GM18868 (cell line): ENCODE measurements around the gene DDX39A.
A peak's percentile ranks its signal among the peaks of the same experiment; 100 is the strongest.
"Not testable (repeated sequence)": the region's sequence is repeated elsewhere in the genome, so short reads cannot be mapped to it uniquely, and the experiment has no call there.

Experiments
- ATAC-seq: cut with Tn5 transposase; IDR thresholded peaks from one replicate; pipeline ENCODE4 v1.9.1; 2021; ENCODE audit warnings: mild to moderate bottlenecking, moderate library complexity; ENCODE audit not compliant: unreplicated experiment

Gene DDX39A

DNA sequence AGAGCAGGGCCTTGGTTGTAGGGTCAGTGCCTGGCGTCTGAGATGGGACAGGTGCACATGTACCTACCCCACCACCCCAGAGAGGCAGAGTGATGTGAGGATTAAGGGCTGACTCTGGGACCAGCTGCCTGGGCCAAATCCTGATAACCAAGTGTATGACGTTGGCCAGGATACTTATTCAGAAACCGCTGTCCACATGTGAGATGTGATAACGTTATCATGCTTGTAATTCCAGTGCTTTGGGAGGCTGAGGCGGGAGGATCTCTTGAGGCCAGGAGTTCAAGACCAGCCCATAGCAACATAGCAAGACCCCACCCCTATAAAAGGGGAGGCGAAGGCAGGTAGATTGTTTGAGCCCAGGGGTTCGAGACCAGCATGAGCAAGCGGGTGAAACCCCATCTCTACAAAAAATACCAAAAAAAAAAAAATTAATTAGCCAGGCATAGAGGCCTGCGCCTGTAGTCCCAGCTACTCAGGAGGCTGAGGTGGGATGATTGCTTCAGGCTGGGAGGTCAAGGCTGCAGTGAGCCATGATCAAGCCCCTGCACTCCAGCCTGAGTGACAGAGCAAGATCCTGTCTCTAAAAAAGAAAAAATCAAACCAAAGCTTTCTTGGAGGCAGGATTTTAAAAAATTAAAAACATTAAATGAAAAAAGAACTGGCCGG is 27.9 kb downstream of the DDX39A start:
- no peak for ATAC-seq

DNA sequence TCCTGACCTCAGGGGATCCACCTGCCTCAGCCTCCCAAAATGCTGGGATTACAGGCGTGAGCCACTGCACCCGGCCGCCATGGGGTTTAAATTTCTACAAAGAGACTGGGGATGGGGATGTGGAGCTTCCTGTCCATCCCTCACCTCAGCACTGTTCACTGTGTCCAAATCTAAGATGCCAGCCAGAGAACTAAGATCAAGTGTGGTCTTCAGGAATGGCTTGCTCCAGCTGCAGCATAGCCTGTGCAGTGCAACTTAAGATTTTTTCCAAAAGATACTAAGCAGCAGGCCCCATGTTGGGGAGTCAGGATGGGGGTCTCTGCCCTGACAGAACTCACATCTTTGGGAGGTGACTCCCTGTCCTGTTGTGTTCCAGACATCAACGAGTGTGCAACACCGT is 28.6 kb downstream of the DDX39A start:
- no peak for ATAC-seq

DNA sequence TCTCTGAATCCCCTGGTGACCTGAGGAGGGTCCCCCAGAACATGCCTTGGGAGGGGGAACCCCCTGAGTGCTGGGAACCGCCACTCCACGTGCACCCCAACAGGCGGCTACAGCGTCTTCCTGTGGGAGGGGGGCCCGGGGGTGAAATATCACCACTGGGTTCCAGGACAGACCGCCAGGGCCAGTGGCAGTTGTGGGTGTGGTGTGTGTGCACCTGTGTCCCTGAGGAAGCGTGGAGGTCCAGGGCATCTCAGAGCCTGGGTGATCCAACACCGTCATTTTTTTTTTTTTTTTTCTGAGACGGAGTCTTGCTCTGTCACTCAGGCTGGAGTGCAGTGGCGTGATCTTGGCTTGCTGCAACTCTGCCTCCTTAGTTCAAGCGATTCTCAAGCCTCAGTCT is 33.6 kb downstream of the DDX39A start:
- ATAC-seq, result no peak

GRCh38 chr19:14383661-14384555 is 35.2 kb downstream of the DDX39A start:
- peak; percentile 34 for ATAC-seq

DNA sequence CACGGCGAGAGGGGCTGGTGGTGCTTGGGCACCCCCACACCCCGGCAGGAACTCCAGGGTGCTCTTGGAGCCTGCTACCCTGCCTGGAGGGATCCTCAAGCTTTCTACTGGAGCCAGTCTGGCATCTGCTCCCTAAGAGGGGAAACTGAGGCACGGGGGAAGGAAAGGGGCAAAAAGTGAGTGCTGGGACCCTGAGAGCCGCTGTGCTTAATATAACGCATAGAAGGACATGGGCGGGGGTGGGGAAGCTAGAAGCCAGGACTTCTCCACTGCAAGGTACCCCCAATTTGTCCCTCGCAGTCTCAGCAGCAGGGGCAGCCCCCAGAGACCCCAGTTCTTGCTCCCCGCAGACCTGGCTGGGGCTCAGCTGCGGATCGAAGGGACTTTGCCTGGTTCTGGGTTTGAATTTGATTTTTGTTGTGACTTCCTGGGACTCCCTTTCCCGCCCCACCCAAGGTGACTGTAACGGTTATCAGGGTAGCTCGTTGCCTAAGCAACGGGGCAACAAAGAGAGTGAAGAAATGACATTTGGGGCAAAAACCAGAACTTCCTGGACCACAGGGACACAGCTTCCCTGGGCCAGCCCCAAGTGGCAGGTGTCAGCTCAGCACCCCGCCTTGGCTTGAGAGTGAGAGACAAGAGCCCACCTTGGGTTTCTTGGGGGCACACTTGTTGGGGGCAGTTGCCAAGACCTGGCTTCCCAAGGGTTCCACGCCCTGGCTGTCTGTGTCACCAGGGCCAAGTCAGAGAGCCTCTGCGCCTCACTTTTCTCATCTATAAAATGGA is 37.3 kb downstream of the DDX39A start:
- no peak for ATAC-seq

DNA sequence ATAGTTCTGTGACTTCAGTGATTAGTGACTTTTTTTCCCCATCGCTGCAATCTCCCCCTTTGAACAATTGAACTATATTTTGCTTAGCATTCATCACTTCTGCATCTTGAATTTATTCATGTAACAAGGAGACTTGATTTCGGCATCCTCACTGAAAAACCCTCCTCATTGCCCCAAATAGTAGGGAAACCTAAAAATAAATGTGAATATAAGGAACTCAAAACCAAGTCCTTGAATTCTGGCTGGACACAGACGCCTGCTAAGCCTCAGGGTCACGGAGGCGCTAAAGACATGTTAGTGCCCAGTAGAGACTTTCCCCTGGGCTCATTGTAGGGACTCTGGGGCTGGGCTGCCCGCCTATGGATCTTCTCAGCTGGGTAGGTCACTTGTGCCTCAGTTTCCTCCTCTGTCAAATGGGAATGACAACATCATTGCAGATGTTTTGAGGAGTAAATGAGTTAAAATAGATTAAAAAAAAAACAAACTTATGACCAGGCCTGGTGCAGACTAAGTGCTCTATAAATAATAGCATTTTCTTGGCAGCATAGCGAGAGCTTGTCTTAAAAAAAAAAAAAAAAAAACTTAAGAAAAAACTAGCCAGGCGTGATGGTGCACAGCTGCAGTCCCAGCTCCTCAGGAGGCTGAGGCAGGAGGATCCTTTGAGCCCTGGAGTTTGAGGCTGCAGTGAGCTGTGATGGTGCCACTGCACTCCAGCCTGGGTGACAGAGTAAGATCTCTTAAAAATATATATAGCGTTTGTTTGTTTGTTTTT is 39.7 kb downstream of the DDX39A start:
- ATAC-seq, result no peak

GRCh38 chr19:14378890-14379289 is 40.3 kb downstream of the DDX39A start:
- ATAC-seq, result no peak

DNA sequence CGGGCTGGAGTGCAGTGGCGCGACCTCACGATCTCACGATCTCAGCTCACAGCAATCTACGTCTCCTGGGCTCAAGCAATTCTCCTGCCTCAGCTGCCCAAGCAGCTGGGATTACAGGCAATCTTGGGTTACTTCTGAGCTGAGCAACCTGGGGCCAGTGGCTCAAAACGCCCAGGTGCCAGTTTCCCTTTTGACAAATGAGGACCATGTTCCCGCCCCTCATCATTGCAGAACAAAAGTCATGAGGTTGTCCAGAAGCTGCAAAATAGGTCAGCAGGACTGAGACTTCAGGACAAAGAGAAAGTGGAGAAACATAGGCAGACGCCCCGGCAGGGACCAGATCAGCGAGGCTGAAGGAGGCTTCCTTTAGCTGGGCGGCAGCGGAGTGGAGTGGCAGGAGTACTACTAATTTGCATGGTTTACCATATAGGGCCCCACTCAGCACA is 41.2 kb downstream of the DDX39A start:
- no peak for ATAC-seq

GRCh38 chr19:14375582-14376291 is 43.4 kb downstream of the DDX39A start:
- ATAC-seq, result no peak

- ATAC-seq, result peak; percentile 40
These were observed 44.0 kb downstream of the DDX39A start for GRCh38 chr19:14375055-14375581.

DNA sequence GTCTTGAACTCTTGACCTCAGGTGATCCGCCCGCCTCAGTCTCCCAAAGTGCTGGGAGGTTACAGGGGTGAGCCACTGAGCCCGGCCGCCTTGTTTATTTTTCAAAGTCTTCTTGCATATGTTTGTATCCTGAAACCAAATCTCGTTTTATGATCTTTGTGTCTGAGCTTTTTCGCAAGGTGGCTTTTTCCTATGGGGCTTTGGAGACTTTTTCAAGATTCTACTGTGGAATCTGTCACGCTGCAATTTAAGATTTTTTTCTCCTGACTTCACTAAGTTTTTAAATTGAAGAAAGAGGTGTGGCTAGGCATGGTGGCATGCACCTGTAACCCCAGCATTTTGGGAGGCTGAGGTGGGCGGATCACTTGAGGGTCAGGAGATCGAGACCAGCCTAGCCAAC is 44.8 kb downstream of the DDX39A start:
- ATAC-seq, result not testable (repeated sequence)

GRCh38 chr19:14372384-14373077 is 46.6 kb downstream of the DDX39A start:
- not testable (repeated sequence) for ATAC-seq

- no peak for ATAC-seq
These were observed 47.8 kb downstream of the DDX39A start for GRCh38 chr19:14371301-14371821.

DNA sequence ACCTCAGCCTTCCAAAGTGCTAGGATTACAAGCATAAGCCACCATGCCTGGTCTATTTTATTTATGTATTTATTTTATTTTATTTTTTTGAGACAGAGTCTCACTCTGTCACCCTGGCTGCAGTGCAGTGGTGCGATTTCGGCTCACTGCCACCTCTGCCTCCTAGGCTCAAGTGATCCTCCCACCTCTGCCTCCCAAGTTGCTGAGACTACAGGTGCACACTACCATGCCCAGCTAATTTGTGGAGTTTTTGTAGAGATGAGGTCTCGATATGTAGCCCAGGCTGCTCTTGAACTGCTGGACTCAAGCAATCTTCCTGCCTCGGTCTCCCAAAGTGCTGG is 48.2 kb downstream of the DDX39A start:
- ATAC-seq, result no peak

DNA sequence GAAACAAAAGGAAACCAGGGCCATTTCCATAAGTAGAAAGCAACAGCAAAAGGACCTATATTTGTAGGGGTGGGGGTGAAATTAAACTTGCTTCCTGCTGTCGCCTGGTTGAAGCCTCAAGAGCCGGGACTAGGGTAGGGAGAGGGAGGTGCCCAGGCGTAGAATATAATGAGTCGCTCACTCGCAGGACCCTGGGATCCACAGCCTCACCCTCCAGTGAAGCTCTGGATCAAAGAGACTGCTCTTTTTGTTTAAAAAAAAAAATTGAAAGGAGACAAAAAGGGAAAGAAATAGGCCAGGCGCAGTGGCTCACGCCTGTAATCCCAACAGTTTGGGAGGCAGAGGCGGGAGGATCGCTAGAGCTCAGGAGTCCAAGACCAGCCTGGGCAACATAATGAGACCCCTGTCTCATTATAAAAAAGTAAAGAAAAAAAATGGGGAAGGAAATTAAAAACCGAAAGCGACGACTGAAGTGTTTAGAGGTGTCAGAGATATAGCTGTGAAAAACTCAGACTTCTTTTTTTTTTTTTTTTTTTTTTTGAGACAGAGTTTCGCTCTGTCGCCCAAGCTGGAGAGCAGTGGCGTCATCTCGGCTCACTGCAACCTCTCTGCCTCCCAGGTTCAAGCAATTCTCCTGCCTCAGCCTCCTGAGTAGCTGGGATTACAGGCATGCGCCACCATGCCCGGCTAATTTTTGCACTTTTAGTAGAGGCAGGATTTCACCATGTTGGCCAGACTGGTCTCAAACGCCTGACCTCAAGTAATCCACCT is 48.8 kb downstream of the DDX39A start:
- no peak for ATAC-seq

GRCh38 chr19:14369399-14370168 is 49.6 kb downstream of the DDX39A start:
- no peak for ATAC-seq

GRCh38 chr19:14368011-14368513 is 51.1 kb downstream of the DDX39A start:
- no peak for ATAC-seq
